Stimulated activated CD4-positive, alpha-beta T cell treated with anti-CD3 and anti-CD28 coated beads, Interleukin-2, amount 100 ng/mL, for 4 hours (primary cell): ENCODE data around the gene FAM222A.

Experiments
- DNase-seq: peaks from one replicate; pipeline ENCODE4 v3.0.0-alpha.2; 2020; ENCODE audit warnings: low read depth

FAM222A gene

DNA sequence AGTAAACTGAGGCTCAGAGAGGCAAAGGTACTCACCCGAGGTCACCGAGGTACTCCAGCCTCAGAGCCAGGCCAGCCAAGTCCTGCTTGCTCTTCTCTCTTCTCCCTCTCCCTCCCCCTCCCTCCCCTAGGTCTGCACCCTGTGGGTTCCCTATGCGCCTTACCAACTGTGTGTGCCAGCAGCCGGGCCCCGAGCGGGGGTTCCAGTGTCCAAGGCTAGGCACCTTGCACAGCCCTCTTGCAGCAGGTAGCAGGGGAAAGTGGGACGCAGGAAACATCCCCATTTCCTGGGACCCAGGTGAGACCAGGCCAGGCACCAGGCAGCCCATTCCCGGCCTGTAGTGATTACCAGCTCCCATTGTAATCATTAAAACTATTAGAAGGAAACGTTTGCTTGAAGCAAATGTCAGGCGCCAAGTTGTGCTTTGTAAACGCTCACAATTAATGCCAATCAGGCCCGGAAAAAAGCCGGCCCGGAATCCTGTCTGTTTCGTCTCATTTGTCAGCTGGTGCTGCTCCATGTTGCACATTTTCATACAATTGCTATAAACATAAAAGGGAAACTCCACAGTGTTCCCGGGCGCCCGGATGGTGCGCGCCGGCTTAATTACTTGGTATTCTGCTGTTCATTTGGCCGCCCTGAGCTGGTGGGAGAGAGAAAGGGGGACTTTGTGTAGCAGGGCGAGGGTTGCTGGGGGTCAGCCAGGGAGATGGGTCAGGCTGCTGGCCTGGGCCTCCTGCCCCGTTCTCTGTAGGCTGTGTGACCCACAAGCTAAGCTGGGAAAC, 11.9 kb downstream of the FAM222A start:
- DNase-seq: no peak

DNA sequence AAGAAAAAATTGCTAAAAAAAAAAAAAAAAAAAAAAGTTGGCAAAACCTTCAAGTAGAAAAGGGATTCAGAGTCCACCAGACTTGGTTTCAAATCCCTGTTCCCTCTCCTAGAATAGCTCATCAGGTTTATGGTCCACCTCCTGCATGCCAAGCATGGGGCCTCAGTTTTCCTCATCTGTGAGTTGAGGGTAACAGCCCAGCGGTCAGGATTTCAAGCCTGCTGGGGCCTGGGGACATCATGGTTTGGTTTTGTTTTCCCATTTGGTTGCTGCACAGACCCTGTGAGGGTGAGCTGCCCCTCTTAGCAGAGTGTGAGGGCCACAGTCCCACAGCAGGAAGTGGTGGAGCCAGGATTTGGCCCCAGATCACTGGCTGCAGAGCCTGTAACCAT, 12.5 kb downstream of the FAM222A start:
- no peak for DNase-seq

DNA sequence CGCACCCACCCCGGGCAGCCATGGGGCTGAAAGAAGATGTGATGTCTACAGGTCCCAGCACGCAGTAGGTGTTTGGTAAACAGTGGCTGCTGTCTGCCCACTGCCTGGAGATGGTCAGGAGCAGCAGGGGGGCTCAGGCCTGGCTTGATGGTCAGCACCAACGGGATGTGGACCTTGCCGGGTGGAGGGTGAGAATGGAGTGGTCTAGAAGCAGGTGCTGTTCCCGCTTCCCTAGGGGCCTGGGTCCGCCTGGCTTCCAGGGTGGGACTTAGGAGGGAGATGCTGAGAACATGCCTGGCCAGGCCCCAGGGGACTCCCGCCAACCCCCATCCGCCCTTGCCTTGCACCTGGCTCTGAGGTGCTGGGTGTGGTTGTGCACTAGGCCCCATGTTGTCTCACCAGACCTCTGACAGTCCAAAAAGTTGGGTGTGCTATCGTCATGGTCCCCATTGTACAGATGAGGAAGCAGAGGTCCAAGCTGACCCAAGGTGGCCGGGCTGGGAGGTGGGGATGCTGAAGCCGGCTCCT, 12.9 kb downstream of the FAM222A start:
- DNase-seq: no peak

DNA sequence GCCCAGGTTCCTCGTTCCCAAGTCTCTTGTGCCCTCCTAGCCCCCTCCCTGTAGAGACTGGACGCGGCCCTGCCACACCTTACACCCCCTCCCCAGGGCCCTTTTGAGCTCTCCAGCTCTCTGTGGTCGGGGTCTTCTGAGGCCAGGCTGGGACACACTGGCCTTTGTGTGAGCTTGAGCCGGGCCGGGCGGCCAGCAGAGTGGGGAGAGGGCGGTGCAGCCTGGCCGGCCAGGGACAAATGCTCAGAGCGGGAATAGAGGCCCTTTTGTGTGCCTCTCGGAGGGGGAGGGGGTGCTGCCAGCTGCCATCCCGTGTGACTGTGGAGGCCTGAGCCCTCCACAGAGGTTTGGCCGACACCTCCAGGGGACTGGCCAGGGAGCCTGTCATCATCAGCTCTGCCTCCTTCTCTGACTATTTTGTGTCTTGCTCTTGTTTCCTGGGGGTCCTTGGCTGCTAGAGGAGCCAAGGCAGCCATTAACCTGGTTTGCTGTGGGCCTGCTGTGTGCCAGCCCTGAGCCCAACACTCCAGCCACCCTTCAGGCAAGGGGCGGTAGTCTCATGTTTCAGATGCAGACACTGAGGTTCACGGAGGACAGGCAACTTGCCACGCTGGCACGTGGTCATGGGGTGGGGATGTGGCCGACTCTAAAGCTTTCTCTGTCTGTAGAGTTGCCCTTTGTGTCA, 13.6 kb downstream of the FAM222A start:
- DNase-seq: no peak

DNA sequence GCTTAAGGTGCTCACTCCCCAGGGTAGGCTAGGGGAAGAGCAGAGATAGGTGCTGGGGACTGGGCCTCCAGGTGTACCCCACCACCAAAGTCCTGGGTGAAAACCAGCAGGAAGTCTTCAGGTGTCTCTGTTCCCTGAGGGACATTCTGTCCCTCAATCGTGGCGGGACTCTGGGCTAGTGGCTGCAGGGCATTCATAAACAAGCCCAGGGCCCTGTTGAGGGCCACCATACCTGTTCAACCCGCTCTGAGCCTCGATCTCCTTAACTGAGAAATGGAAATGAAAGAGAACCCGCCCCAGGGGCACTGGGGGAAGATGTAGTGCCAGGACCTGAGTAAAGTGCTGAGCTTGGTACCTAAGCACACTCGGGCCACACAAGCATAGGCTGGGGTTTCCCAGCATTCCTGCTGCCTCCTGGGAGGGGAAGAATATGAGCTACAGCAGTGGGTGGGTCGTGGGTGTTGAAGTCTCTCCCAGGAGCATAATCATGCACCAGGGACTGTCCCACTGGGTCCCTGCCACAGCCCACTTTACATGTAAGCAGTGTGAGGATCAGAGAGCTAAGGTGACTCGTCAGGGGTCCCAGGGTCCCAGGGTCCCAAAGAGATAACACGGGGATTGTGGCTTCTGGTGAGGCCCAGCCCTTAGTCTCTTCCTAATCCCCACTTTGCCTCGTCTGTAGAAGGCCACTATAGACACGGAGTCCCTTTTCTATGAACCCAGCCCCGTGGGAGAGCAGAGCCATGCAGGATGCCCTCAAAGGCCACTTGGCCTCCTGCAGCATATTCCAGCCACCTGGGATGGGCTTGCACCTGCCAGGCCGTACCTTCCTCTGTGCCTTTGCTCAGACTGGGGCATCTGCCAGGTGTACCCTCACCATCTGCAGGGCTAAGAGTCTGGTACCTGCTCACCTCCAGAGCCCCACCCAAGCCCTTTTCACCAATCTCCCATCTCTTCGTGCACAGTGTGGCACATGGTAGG, 14.4 kb downstream of the FAM222A start:
- no peak for DNase-seq

DNA sequence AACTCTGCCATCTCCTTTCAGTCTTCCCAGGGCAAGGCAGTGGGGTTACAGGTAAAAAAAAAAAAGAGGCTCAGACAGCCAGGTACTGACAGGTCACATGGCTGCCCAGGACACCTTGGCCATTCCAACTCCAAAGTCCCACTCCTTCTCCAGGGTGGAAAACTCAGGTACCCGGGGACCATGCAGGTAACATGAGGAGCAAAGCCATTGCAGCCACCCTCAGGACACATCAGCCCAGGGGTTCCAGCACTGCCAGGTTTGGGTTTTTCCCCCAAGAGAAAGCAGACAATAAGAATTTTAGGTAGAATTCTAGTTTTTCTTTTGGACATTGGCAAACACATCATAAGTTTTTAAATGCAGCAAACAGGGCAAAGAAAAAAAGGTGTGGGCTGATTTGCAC, 15.3 kb downstream of the FAM222A start:
- DNase-seq: no peak

DNA sequence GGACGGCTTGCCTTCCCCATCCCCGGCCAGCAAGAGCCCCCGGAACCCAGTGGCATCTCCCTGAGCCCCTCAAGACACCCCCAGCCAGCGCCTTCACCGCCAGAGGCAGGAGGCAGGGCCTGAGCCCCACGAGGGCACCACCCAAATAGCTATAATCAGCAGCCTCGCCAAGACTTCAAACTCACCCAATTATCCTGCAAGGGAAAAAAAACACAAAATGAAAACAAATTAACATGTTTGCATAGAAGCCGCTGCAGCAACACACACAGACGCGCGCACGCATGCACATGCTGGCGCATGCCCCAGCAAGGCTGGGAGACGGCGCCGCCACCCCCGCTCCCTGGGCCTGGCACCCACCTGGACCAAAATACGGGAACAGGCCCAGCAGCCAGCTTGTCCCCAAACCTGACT, 15.8 kb downstream of the FAM222A start:
- DNase-seq: no peak

DNA sequence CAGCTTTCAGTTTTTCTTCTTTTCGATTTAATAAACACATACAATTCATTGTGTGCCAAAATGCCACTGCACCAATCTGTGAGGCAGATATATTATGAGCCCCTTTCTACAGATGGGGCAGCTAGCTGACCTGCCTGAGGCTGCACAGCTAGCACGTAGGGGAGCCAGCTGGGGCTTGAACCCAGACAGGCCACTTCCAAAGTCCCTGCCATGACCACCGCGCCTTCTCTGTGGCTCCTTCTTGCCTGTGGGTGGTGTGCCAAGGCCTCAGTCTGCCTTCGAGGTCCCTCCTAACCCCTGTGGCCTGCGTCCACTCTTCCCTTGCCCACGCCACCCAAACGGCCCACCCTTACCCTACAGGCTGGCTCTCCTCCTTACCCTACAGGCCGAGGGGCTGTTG, 16.2 kb downstream of the FAM222A start:
- DNase-seq: no peak

DNA sequence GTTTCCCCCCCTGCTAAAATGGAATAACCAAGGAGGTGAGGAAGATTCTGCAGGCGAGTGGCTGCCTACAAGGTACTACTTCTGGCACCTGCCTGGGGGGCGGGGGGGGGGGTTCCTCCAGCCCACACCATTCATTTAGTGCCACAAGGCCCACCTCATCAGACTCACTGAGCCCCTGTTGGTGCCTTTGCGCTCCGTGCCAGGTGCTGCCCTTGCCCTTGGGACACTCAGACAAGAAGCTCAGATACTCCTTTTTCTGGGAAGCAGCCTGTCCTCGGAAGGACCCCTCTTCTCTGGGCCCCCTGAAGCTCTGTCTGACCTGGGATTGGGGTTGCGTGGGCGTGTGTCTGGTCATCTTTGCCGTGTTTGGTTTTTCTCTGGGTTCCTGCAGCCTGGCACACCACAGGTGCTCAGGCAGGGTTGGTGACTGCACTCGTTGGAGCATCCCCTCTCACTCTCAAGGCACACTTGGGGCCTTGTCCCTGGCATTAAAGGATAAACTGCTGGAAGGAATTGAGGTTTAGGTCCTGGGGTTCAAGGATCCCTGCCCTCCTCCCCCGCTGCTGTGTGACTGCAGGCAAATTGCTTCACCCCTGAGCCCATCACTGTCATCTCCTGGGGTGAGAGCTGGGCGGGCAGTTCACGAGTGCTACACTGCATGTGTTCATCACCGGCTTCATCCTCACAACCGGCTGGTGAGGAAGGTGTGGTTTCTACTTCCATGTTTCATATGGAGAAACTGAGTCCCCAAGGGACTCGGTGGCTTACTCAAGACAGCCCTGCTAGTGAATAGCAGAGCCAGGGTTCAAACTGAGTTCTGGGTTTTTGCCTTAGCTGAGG, 16.9 kb downstream of the FAM222A start:
- no peak for DNase-seq

DNA sequence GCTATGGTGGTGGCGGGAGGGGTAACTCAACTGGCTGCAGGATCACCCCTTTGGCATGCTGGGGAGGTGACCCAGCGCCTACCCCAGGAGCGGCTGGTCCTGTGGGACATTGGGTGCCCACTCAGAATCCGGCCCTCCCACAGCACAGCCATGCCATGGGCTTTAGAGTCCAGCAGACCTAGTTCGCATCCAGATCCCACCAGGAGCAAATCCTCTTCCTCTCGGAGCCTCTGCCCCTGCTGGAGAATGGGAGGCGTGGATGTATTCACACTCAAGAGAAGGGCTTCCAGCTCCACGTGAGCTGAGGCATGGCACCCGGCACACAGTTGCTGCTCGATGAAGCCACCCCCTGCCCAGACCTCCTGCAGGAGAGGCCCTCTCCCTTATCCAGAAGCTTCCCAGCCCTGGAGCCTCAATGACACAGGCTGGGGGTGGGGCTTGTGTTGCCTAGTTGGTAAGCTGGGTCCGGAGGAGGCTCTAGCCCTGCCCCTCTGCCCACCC, 17.7 kb downstream of the FAM222A start:
- DNase-seq: no peak

DNA sequence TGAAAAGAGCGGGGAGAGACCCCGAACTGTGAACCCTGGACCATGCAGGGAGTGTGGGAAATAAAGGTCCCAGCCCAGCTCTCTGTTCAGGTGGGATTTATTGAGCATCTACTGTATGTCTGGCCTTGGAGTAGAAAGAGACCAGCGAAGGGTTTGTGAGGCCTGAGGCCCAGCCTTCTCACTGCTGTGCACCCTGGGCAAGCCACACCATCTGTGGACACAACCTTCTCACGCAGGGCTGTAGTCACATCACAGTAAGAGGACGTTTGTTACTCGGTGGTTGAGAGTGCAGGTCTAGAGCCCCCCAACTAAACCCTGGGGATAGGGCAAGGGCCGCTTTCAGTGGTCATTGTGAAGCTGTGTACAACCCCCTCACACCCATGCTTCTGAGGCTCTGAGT, 18.2 kb downstream of the FAM222A start:
- DNase-seq: no peak

DNA sequence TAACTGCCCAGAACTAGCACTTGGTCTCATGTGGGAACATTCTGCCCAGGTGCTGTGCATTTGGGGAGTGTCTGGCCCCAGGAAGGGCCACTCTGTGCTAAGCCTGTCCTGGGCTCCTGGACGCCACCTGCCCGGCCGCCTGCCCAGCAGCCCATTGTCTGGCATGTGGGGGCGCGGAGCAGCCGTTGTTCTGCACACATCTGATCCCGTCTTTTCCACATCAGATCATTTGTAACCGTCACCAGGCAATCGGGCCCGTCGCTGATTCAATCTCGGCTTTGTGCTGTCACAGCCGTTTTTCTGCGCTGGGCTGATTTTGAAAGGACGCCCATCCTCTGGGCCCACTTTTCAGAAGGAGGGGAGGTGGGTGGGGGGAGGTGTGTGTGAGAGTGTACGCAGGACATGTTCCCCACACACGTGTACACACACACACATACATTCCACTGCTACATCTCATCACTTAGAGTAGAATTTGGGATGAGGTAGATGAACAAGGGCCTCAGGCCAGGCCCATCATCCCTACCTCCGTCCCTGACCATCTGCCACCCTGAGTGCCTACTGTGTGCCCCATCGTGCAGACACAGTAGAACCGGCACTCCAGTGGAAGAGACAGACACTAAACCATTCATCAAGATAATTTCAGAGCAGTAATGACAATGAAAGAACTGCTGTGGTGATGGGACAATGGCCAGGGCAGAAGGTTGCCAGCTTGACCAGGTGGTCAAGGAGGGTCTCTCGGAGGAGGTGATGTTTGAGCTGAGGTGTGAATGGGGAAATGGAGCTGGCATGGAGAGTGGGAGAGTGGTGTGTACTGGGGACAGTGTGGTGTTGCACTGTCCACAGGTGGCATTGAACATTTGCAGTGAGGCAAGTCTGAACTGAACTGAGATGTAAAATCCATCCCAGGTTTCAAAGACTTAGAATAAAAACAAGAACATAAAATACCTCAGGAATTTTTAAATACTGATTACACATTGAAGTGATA, 19.0 kb downstream of the FAM222A start:
- no peak for DNase-seq

DNA sequence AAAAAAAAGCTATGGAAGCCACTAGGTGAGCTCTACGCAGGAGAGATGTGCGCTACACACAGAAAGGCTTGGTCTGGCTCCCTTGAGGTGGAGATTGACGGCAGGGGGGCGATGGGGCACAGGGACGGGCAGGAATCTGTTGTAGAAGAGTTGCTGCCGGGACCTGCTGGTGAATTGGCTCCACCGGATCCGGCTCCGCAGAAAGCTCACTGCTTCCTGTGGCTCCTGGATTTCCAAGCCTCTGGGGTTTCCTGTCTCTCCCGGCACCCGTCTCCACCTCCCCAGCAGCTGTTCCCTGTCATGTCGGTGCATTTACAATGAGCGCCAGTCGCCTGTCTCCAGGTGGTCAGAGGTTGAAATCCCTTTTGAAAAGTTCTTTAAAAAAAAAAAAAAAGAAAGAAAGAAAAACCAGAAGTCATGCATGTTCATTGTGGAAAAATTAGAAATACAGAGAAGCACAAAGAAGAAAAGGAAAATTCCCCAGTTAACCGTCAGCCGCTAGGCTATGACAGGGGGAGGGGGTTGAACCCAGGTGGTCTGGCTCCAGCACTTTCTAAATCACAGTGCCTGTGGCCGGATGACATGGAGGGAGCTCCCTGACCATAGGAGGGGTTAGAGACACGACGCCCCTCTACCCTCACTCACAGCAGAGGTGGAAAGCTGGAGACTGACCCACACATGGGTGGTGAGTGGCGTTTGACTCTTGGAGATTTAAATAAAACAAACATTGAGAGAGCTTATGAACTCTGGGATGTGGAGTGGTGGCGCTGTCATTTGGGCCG, 20.8 kb downstream of the FAM222A start:
- no peak for DNase-seq

DNA sequence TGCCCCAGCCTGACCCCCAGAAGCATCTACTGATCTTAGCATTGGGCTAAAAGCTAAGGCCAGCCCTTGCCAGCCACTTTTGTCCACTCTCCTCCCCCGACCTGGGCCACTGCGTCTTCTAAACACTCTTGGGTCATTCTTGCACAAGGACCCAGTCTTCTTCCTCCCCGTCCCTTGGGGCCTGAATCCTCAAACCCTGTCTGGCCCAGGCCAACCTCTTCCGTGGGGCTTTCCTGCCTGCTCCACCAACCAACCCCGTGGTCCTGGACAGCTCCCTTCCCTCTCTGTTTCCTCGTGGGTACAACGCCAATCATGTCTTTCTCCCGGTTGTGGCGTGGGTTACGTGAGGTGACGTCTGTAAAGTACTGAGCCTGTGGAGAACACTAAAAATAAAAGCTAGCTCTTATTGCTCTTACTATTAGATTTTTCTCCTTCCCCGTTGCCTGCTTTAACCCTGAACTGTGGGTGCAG, 21.5 kb downstream of the FAM222A start:
- no peak for DNase-seq

DNA sequence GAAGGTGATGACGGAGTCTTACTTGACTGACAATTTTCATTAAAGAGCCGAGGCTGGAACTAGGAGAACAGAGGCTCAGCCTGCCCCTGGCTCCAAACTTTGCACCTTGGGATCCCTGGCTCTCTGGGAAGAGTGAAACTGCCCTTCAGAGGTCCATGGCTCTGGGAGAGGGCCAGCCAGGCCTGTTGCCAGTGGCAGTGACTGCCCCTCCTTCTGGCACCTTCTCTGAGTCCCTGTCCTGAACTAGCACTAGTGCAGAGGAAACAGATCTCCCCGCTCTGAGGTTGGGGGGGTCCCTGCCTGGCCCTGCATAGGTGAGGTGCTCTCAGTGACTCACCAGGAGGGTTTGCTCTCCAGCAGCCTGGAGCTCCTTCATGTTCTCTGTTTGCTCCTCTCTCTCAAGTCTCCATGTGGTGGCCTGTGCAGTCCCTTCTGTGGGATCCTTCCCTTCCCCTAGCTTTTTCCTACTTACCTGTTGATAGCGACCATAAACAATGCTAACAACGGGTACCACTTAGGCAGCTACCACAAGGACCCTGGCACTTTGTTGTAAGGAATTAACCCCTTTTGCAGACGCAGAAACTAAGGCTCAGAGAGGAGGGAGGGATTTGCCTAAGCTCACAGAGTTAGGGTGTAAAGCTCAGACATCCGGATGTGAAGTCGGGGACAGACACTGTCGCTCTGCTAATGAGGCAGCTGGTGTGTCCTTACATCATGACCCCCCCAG, 22.4 kb downstream of the FAM222A start:
- DNase-seq: no peak

DNA sequence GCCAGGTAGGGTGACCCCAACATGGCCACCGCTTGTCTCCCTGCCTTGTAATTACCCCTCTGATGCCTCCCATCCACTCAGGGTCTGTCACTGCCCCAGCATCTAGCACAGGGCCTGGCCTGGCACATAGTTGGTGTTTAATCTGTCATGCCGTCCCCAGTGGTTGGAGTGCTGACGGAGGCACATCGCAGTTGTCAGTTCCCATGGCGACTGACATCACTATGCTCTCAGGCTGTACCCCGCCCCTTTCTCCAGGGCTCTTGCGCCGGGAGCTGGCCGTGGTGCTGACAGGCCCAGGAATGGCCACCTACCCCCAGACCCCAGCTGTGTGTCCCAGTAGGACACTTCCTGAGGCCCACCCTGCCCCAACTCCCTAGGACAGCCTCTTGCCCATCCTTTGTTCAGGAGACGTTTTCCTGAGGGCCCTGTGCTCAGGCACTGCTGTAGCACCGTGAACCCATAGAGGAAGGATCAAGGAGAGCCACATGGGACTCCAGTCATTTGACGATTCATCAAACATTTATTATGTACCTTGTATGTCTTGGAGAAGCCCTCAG, 23.0 kb downstream of the FAM222A start:
- no peak for DNase-seq

DNA sequence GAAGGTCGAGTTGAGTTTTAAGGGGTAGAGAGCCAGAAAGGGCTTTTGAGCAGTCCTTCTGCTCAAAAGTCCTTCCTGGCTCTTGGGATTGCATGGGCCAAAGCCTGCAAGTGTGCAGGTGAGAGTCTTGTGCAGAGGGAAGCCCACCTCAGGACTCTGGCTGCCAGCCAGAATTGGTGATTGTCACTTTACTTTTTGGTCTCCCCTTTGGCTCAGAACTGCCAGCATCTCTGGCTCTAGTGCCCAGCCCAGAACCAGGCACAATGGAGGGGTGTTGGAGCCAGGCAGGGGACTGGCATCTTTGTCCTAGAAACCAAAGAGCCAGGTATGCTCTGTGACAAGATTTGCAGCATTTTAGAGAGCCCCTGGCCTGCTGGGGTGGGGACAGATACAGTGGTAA, 23.5 kb downstream of the FAM222A start:
- DNase-seq: no peak

DNA sequence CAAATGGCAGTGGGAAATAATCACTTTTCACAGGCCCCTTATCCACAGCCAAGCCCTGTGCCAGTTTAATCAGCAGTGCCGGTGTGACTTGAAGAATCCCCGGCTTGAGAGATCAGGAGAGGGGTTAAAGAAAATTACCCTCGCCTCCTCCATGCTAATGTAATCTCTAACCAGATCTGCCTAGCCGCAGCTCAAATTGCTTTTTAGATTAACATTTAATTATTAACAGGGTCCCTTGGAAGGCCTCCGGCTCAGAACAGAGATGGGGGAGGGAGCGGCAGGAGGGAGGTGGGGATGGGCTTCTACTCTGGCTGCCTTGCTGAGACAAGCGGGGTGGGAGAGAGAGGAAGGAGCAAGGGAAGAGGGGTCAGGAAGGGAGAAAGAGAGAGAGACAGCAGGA, 24.0 kb downstream of the FAM222A start:
- DNase-seq: no peak
